D721Med (cell line): Measurements from ENCODE around the gene TSSK6.

Experiments used
- DNase-seq: peaks from one replicate; pipeline ENCODE4 v3.0.0; 2011; ENCODE audit warnings: low spot score; ENCODE audit not compliant: insufficient read length
- FAIRE-seq: peaks from 2 replicates; lab custom pipeline; 2011; peaks lifted over from hg19 to GRCh38; lab: Jason Lieb, UNC
- CTCF ChIP-seq: IDR thresholded peaks from 2 replicates; pipeline ENCODE4 v1.5.1; 2012; ENCODE audit warnings: mild to moderate bottlenecking, control low read depth; ENCODE audit not compliant: insufficient read depth; ENCODE audit errors: missing control alignments

The TSSK6 gene

DNA sequence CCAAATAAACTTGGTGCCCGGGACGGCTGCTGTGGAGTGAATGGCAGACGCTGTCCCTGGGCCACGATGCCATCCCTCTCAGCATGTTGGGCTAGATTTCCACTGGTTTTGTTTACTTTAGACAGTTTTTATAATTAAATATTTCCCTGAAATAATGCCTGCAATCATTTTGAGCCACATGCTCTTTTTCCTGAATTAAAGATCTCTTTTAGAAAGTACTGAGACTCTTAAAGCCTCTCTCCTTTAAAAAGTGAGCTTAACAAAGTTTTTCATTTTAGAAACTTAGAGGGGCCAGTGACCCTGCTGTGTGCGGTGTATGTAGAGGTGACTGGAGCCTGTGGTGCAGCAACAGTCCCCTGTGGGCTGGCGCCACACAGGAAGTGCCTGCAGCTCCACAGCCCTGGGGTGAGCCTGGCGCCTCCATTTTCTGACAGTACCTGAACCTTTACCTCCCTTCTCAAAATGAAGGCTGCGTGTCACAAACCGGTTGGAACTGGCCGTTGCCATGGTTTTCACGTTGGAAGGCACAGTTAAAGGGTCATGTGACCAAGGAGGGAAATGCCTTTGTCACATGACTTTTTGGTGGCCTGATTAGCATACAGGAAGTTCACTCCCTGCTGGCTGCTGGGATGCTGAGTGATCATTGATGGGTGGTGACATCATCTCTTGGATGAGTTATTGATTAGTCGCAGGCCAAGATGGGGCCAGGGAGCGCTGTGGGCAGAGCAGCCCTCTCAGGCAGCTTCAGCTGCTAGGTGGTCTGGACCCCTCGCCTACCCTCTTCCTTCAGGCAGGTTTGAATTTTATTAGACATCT is 26.3 kb downstream of the TSSK6 start:
- TF ChIP-seq CTCF: no peak
- DNase-seq: no peak
- FAIRE-seq: no peak

- DNase-seq: no peak
- TF ChIP-seq CTCF: no peak
- no peak for FAIRE-seq
These were observed 27.1 kb downstream of the TSSK6 start for GRCh38 chr19:19487950-19488874.

DNA sequence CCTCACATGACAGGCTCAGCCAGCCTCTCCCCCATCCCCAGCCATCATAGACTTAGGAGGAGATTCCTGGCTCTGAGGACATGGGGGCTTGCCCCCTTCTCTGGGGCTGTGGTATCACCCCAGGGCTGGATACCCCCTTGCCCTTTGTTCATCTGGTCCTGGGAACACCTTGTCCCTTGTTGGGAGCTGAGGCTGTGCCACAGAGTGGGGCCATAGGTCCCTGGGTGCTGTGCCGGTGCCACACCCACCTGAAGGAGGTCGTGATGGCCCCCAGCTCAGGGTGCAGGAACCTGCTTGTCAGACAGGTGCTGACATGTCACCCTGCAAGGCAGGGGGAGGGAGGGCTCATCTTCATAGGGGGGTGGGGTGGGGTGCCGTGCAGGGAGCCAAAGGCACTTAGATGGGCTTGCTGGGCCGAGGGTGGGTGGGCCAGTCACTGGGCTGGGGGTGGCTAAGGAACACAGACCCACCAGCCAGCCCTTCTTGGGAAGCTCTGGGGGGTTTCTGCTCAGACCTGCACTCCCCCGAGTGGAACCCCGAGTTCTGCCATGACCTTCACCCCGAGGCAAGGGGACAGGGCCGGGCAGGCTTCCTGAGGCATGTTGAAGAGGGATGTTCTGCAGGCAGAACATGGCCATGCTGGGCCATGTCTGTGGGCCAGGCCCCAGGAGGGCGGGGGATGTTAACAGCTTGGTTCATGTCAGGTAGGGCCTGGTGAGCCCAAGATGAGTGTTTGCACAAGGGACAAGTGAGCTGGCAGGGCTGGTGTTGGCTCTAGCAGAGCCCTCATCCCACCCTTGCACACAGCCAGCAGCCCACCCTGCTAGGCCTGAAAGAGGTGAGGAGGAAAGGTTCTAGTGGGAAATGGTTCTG is 28.0 kb downstream of the TSSK6 start:
- FAIRE-seq: no peak
- no peak for DNase-seq
- no peak for TF ChIP-seq CTCF

DNA sequence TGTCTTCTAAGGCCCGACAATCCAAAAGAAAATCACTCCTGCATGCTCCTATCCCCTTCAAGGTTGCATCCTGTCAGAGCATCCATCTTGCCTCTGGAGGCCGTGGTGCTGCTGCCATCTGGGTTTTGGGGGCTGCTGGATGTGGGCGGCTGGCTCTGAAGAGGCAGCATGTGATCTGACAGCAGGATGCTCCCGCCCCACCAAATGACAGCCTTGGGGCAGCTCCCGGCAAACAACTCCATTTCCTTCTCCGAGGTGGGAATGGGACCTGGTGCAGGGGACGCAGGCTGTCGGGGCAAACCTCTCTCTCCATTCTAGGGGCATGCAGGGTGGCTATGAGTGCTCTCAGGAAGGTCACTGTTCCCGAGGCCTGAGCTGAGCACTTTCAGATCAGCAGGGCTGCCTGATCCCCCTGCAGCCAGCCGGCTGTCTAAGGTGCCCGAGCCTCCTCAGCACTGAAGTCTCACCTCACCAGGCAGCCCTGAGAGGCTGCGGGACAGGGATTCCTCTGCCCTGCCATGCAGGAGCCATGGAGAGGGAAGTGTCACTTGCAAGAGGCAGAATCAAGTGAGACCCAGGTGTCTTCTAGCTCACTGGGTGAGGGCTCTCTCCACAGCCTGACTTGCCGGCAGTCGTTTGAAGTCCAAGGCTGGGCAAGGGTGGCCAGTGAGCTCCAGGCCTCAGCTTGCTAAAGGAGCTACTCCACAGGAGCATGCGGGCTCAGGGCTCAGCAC is 28.8 kb downstream of the TSSK6 start:
- no peak for FAIRE-seq
- no peak for TF ChIP-seq CTCF
- no peak for DNase-seq

GRCh38 chr19:19485998-19486290 is 29.4 kb downstream of the TSSK6 start:
- no peak for DNase-seq
- TF ChIP-seq CTCF: no peak
- FAIRE-seq: no peak

DNA sequence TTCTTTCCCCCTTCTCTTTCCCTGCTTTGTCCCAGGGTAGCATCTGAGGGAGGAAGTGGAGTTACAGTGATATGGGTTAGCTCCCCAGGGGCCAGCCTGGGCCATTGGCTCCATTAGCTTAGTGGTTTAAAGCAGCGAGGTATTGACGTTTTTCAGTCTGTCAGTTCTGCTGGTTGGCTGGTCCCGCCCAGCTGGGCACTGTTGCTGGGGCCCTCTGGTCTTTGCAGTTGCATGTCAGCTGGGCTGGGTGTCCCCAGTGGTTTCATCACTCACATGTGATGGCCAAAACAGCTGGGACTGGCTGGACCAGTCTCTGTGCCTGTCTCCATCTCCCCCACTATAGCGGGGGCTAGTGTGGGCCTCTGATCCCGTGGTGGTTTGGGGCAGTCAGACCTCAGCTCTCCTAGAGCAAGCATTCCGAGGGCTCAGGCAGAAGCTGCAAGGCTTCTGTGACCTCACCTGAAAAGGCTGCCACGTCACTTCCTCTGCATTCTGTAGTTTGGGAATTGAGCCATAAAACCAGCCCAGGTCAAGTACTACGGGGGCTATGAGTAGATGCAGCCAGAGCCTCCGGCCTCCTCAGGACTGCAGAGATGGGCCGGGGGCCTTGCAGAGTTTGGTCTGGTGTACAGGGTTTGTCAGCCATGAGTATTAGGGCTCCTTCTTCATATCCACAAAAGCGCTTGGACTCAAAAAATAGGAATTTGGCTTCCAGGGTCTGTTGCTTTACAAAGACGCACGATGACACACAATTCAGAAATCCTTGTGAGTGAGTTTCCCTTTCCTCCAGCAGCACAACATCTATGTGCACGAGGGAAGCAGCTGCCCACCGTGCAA is 30.0 kb downstream of the TSSK6 start:
- FAIRE-seq (no peak), DNase-seq (no peak)
- TF ChIP-seq CTCF: no peak
